ENCODE data around the gene FGF14.

Gene FGF14

GRCh38 chr13:101746513-101746912 lies 655.3 kb downstream of the FGF14 start:
- no peak overlapping the region for H3K4me3 ChIP-seq (ENCODE audit: low read depth, low read length)
- TF ChIP-seq CTCF (IDR thresholded peaks at IDR 0.05; ENCODE audit: borderline replicate concordance, insufficient read depth, low read depth, low read length): no peak

DNA sequence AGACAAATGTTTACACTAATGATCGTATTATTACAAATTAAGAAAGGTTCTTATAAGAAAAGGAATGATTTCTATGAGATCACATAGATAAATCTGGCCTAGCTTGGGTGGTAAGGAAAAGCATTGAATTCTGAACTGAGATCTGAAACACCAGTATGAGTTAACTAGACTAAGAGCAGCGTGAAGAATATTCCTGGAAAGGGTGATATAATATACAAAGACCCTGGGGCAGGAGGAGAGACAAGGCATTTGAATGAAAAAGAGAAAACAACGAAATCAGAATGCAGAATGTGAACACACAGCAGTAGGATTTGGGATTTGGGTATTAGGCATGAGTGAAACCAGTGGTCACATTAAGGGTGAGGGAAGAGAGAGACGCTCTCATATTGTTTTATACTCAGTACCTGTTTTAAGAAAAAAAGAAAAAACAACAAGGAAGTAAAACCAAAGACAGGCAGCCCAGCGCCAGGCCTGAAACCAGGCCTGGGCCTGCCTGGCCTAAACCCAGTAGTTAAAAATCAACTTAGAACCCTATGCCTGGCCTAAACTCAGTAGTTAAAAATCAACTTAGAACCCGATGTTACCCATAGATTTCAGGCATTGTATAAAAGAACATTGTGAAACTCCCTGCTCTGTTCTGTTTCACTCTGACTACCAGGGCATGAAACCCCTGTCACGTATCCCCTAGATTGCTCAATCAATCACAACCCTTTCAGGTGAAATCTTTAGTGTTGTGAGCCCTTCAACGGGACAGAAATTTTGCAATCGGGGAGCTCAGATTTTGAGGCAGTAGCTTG lies 662.3 kb downstream of the FGF14 start:
- no peak for TF ChIP-seq CTCF (IDR thresholded peaks at IDR 0.05; ENCODE audit: borderline replicate concordance, insufficient read depth, low read depth, low read length)
- no peak overlapping the region for H3K4me3 ChIP-seq (ENCODE audit: low read depth, low read length)

- TF ChIP-seq CTCF (IDR thresholded peaks at IDR 0.05; ENCODE audit: borderline replicate concordance, insufficient read depth, low read depth, low read length): no peak
- no peak overlapping the region for H3K4me3 ChIP-seq (ENCODE audit: low read depth, low read length)
Measured at GRCh38 chr13:101738336-101738735, 663.5 kb downstream of the FGF14 start.

DNA sequence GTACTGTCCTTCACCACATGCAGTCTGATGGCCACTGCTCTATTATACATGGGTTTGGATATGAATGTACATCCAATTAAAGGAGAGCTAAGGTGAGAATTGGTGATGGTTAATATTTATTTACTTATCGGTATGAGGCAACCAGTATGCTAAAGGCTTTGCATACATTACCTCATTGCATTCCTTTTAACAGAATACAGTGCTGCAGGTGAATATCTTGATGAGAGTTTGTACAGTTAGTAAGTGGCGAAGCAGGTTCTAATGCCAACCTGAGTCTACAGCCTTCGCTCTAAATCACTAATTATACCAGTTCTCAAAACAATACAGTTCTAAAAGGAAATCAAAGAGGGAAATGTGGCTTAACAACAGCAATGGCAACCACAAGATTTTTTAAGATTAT lies 665.3 kb downstream of the FGF14 start:
- H3K4me3 ChIP-seq (ENCODE audit: low read depth, low read length): no peak overlapping the region
- no peak for TF ChIP-seq CTCF (IDR thresholded peaks at IDR 0.05; ENCODE audit: borderline replicate concordance, insufficient read depth, low read depth, low read length)

- TF ChIP-seq CTCF (IDR thresholded peaks at IDR 0.05; ENCODE audit: borderline replicate concordance, insufficient read depth, low read depth, low read length): no peak
Measured at GRCh38 chr13:101730420-101731000, 671.3 kb downstream of the FGF14 start.

DNA sequence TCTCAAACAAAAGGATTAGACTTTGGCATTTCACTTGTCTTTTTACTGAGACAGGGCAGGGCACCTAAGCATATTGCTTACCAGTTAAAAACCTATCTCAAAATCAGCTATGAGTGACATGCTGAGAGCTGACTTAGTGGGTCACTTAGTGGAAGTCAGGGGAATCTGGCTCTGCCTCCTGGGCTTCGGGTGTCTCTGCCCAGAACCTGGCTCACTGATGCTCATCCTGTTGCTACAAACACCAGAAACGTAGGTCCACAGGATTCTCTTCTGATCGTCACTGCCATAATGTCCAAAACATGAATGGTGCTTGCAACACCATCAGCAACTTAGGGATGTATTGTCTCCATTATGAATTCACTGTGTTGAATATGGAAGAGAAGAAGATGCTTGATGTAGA lies 673.2 kb downstream of the FGF14 start:
- TF ChIP-seq CTCF (IDR thresholded peaks at IDR 0.05; ENCODE audit: borderline replicate concordance, insufficient read depth, low read depth, low read length): no peak
- H3K4me3 ChIP-seq (ENCODE audit: low read depth, low read length): no peak overlapping the region

More at GRCh38 chr13:101730420-101731000, 671.3 kb downstream of the FGF14 start:
- H3K4me3 ChIP-seq (ENCODE audit: low read depth, low read length): no peak overlapping the region

- no peak for TF ChIP-seq CTCF (IDR thresholded peaks at IDR 0.05; ENCODE audit: borderline replicate concordance, insufficient read depth, low read depth, low read length)
- no peak overlapping the region for H3K4me3 ChIP-seq (ENCODE audit: low read depth, low read length)
Measured at GRCh38 chr13:101728021-101728420, 673.8 kb downstream of the FGF14 start.

All from GM12875 (cell line).